ENCODE measurements around the gene S100A3. TPM values are rescaled to one million over a fixed set of nuclear protein-coding genes. Genes with fewer than 3 reads are reported as not detected.

The S100A3 gene
- total and polyA plus RNA-seq, 2 experiments from 2014 or later, result 0.42 TPM; not detected in 1

- no peaks in the 10 kb centered on the region for H3K9me3 ChIP-seq (ENCODE audit: low read depth)
- peak; percentile 95 to 96 for DNase-seq (ENCODE audit: low read depth in 1 of 2, low spot score in 1 of 2)
- peaks cover 24% of the 10 kb centered on the region for H3K4me1 ChIP-seq (ENCODE audit: low read depth)
- no peak for TF ChIP-seq CTCF (IDR thresholded peaks at IDR 0.05; ENCODE audit: low read depth, low read length)
- H3K27ac ChIP-seq, result peak within 1 kb of the TSS; percentile 89
- H3K36me3 ChIP-seq, result no peaks in the 10 kb centered on the region
- no peaks in the 10 kb centered on the region for H3K27me3 ChIP-seq
- no peak within 1 kb of the TSS for H3K4me3 ChIP-seq
These were observed 3.7 kb downstream of the S100A3 start, which contains the start of gene S100A4 for GRCh38 chr1:153545067-153546055. Gene S100A4 (minus strand): TSS chr1:153545806. CDS start chr1:153544794, 1,012 bp downstream.

GRCh38 chr1:153544453-153545066, 4.5 kb downstream of the S100A3 start:
- H3K27me3 ChIP-seq, result no peaks in the 10 kb centered on the region
- no peak overlapping the region for H3K4me3 ChIP-seq

GRCh38 chr1:153543736-153544135, 5.3 kb downstream of the S100A3 start:
- Histone ChIP-seq H3K27ac (no peak overlapping the region), H3K36me3 (no peaks in the 10 kb centered on the region), H3K4me1 (ENCODE audit: low read depth) (peaks cover 24% of the 10 kb centered on the region), H3K27me3 (no peaks in the 10 kb centered on the region), H3K4me3 (no peak overlapping the region), H3K9me3 (ENCODE audit: low read depth) (no peaks in the 10 kb centered on the region)
- TF ChIP-seq CTCF (IDR thresholded peaks at IDR 0.05; ENCODE audit: low read depth, low read length), result no peak
- DNase-seq (ENCODE audit: low read depth in 1 of 2, low spot score in 1 of 2), result no peak

More at GRCh38 chr1:153544453-153545066, 4.5 kb downstream of the S100A3 start:
- Histone ChIP-seq H3K4me1 (ENCODE audit: low read depth) (peaks cover 24% of the 10 kb centered on the region), H3K27ac (peak overlapping the region; percentile 89), H3K36me3 (no peaks in the 10 kb centered on the region), H3K9me3 (ENCODE audit: low read depth) (no peaks in the 10 kb centered on the region)
- no peak for TF ChIP-seq CTCF (IDR thresholded peaks at IDR 0.05; ENCODE audit: low read depth, low read length)
- no peak for DNase-seq (ENCODE audit: low read depth in 1 of 2, low spot score in 1 of 2)

GRCh38 chr1:153542956-153543711, 5.9 kb downstream of the S100A3 start:
- Histone ChIP-seq H3K27ac (no peak overlapping the region), H3K4me3 (no peak overlapping the region), H3K4me1 (ENCODE audit: low read depth) (peaks cover 28% of the 10 kb centered on the region), H3K27me3 (no peaks in the 10 kb centered on the region), H3K9me3 (ENCODE audit: low read depth) (no peaks in the 10 kb centered on the region), H3K36me3 (no peaks in the 10 kb centered on the region)
- no peak for TF ChIP-seq CTCF (IDR thresholded peaks at IDR 0.05; ENCODE audit: low read depth, low read length)
- no peak for DNase-seq (ENCODE audit: low read depth in 1 of 2, low spot score in 1 of 2)
